Measurements from ENCODE around the gene SINHCAF.

DNA sequence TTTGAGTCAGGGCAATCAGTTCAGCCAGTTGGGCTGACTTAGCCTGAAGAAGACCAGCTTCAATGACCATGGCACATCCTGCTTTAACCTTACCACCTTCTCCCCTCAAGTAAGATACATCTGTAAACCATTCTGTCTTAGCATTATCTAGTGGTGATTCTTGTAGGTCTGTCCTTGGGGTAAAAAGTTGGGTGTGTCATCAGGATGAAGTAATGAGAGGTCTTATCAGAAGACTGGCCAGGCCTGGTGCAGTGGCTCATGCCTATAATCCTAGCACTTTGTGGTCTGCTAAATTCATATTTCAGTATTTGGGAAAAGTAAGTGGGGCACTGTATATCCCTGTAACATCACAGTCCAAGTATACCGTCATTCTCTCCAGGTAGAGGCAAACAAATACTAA is 19.1 kb downstream of the SINHCAF start:
- TF ChIP-seq, protein P1, sequence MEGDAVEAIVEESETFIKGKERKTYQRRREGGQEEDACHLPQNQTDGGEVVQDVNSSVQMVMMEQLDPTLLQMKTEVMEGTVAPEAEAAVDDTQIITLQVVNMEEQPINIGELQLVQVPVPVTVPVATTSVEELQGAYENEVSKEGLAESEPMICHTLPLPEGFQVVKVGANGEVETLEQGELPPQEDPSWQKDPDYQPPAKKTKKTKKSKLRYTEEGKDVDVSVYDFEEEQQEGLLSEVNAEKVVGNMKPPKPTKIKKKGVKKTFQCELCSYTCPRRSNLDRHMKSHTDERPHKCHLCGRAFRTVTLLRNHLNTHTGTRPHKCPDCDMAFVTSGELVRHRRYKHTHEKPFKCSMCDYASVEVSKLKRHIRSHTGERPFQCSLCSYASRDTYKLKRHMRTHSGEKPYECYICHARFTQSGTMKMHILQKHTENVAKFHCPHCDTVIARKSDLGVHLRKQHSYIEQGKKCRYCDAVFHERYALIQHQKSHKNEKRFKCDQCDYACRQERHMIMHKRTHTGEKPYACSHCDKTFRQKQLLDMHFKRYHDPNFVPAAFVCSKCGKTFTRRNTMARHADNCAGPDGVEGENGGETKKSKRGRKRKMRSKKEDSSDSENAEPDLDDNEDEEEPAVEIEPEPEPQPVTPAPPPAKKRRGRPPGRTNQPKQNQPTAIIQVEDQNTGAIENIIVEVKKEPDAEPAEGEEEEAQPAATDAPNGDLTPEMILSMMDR (conservative IDR thresholded peaks at IDR 0.05 in 1 of 2, IDR thresholded peaks at IDR 0.05 in 1 of 2; ENCODE audit: low read depth in 1 of 2, low read length in 2 of 2), result no peak
- no peak for TF ChIP-seq EZH2 (IDR thresholded peaks at IDR 0.05; ENCODE audit: low read length, missing control alignments)
